Fibroblast of lung (primary cell): ENCODE data around the gene CEP164. TPM values are rescaled to one million over a fixed set of nuclear protein-coding genes. Genes with fewer than 3 reads are reported as not detected.

Experiments used
- DNase-seq, 2 donors: peaks; one replicate each; pipeline versions ENCODE4 v3.0.0 to v3.0.0-alpha.2; 2010; ENCODE audit warnings: low read depth in 2 of 2
- H2AFZ ChIP-seq: 2 replicates; pipeline ENCODE4 v1.5.1; 2012; ENCODE audit warnings: low read length, control low read depth, inconsistent platforms
- H3K27ac ChIP-seq: 2 replicates; pipeline ENCODE4 v1.5.1; 2011; ENCODE audit warnings: low read length, control low read depth; ENCODE audit not compliant: insufficient read depth
- H3K27me3 ChIP-seq: 2 replicates; pipeline ENCODE4 v1.5.1; 2011; ENCODE audit warnings: mild to moderate bottlenecking, low read length; ENCODE audit not compliant: control insufficient read depth, insufficient read depth
- H3K36me3 ChIP-seq: 2 replicates; pipeline ENCODE4 v1.5.1; 2011; ENCODE audit warnings: low read length; ENCODE audit not compliant: control insufficient read depth, insufficient read depth
- H3K4me1 ChIP-seq: 2 replicates; pipeline ENCODE4 v1.5.1; 2011; ENCODE audit warnings: low read length; ENCODE audit not compliant: control insufficient read depth, insufficient read depth; ENCODE audit errors: extremely low read depth
- H3K4me2 ChIP-seq: 2 replicates; pipeline ENCODE4 v1.5.1; 2011; ENCODE audit warnings: low read length, control low read depth; ENCODE audit not compliant: insufficient read depth; ENCODE audit errors: extremely low read depth
- H3K4me3 ChIP-seq, 4 experiments: fragments of 200-600 bp in 1 of 4; sonication (generic) in 1 of 4; replicated peaks in 1 of 4; 2 replicates each; pipeline ENCODE4 v1.5.1; 2011 to 2016; ENCODE audit warnings: low read length in 4 of 4, low read depth in 3 of 4, mild to moderate bottlenecking in 3 of 4, control low read depth in 2 of 4, inconsistent platforms in 1 of 4, mixed read lengths in 1 of 4; ENCODE audit not compliant: insufficient read depth in 1 of 4; ENCODE audit errors: control extremely low read depth in 1 of 4
- H3K79me2 ChIP-seq: 2 replicates; pipeline ENCODE4 v1.5.1; 2012; ENCODE audit warnings: mild to moderate bottlenecking, low read length, inconsistent platforms; ENCODE audit not compliant: control insufficient read depth, insufficient read depth
- H3K9ac ChIP-seq: 2 replicates; pipeline ENCODE4 v1.5.1; 2011; ENCODE audit warnings: mild to moderate bottlenecking, low read length, control low read depth; ENCODE audit not compliant: insufficient read depth
- H3K9me3 ChIP-seq: 2 replicates; pipeline ENCODE4 v1.5.1; 2012; ENCODE audit warnings: low read depth, low read length; ENCODE audit not compliant: control insufficient read depth, insufficient read depth
- H4K20me1 ChIP-seq: 2 replicates; pipeline ENCODE4 v1.5.1; 2011; ENCODE audit warnings: low read length; ENCODE audit not compliant: control insufficient read depth, insufficient read depth; ENCODE audit errors: extremely low read depth
- CTCF ChIP-seq, 2 donors: IDR thresholded peaks in 1 of 2; conservative IDR thresholded peaks in 1 of 2; 1 replicate in 1 of 2; 2 replicates in 1 of 2; pipeline ENCODE4 v1.5.1; 2011 to 2012; ENCODE audit warnings: low read length in 2 of 2, control low read depth in 1 of 2, inconsistent platforms in 1 of 2, low read depth in 1 of 2, mild to moderate bottlenecking in 1 of 2
- EZH2 ChIP-seq: IDR thresholded peaks from 2 replicates; pipeline ENCODE4 v1.5.1; 2012; ENCODE audit warnings: low read length, control low read depth, mild to moderate bottlenecking; ENCODE audit errors: missing control alignments
- polyA plus RNA-seq, 2 donors: library from polyadenylated mRNA; depleted of rRNA in 1 of 2; stranded (reverse) in 1 of 2; unstranded in 1 of 2; fragments of >200 nt; gene quantifications; 2 replicates each; pipeline ENCODE4 v1.2.1, GENCODE V29; 2011 to 2012; ENCODE audit warnings: missing spikeins in 1 of 2
- total RNA-seq: library from RNA; depleted of rRNA; stranded (reverse); fragments of >200 nt; gene quantifications from 2 replicates; pipeline ENCODE4 v1.2.1, GENCODE V29; 2014

Gene CEP164
- total and polyA plus RNA-seq, 2 donors (not counting 1 experiment from before 2014, with no cell fraction given): 16.1 to 33.5 TPM

- H3K4me1 ChIP-seq: no peaks in the 10 kb centered on the region
- no peak overlapping the region for H3K4me2 ChIP-seq
- H3K9me3 ChIP-seq: no peaks in the 10 kb centered on the region
- peaks cover 18% of the 10 kb centered on the region for H3K36me3 ChIP-seq
- no peak for TF ChIP-seq CTCF (conservative IDR thresholded peaks at IDR 0.05 in 1 of 2, IDR thresholded peaks at IDR 0.05 in 1 of 2; ENCODE audit: low read depth in 1 of 2, low read length in 2 of 2)
- TF ChIP-seq EZH2: no peak
- no peak overlapping the region for H2AFZ ChIP-seq
- H3K9ac ChIP-seq: no peak overlapping the region
- no peak overlapping the region for H3K27ac ChIP-seq
- DNase-seq: no peak
- H3K4me3 ChIP-seq: no peak overlapping the region
- no peaks in the 10 kb centered on the region for H3K79me2 ChIP-seq
- no peaks in the 10 kb centered on the region for H4K20me1 ChIP-seq
- H3K27me3 ChIP-seq: no peaks in the 10 kb centered on the region
Observed at GRCh38 chr11:117361432-117361831, 33.8 kb downstream of the CEP164 start.

GRCh38 chr11:117366248-117366647, 38.6 kb downstream of the CEP164 start:
- no peaks in the 10 kb centered on the region for H3K27me3 ChIP-seq
- no peak overlapping the region for H3K27ac ChIP-seq
- H3K4me1 ChIP-seq: no peaks in the 10 kb centered on the region
- no peak for DNase-seq
- no peaks in the 10 kb centered on the region for H3K79me2 ChIP-seq
- TF ChIP-seq CTCF (conservative IDR thresholded peaks at IDR 0.05 in 1 of 2, IDR thresholded peaks at IDR 0.05 in 1 of 2; ENCODE audit: low read depth in 1 of 2, low read length in 2 of 2) (no peak), EZH2 (no peak)
- H3K9me3 ChIP-seq: no peaks in the 10 kb centered on the region
- H3K36me3 ChIP-seq: peaks cover 21% of the 10 kb centered on the region
- H2AFZ ChIP-seq: no peak overlapping the region
- H3K4me3 ChIP-seq: no peak overlapping the region
- no peak overlapping the region for H3K9ac ChIP-seq
- H3K4me2 ChIP-seq: no peak overlapping the region
- no peaks in the 10 kb centered on the region for H4K20me1 ChIP-seq

GRCh38 chr11:117366875-117367274, 39.2 kb downstream of the CEP164 start:
- no peak overlapping the region for H3K4me2 ChIP-seq
- peaks cover 16% of the 10 kb centered on the region for H3K36me3 ChIP-seq
- H3K4me3 ChIP-seq: no peak overlapping the region
- H3K9ac ChIP-seq: no peak overlapping the region
- no peaks in the 10 kb centered on the region for H3K79me2 ChIP-seq
- no peaks in the 10 kb centered on the region for H3K9me3 ChIP-seq
- H4K20me1 ChIP-seq: no peaks in the 10 kb centered on the region
- no peak overlapping the region for H3K27ac ChIP-seq
- H3K27me3 ChIP-seq: no peaks in the 10 kb centered on the region
- H3K4me1 ChIP-seq: no peaks in the 10 kb centered on the region
- H2AFZ ChIP-seq: no peak overlapping the region
- TF ChIP-seq EZH2: no peak
- TF ChIP-seq CTCF (conservative IDR thresholded peaks at IDR 0.05 in 1 of 2, IDR thresholded peaks at IDR 0.05 in 1 of 2; ENCODE audit: low read depth in 1 of 2, low read length in 2 of 2): no peak
- no peak for DNase-seq
